Upper lobe of right lung (tissue), 1 donor: ENCODE measurements around the gene SEMA5B. TPM values are rescaled to one million over a fixed set of nuclear protein-coding genes. Genes with fewer than 3 reads are reported as not detected.

Source experiments
- ATAC-seq: fragments of 200-7000 bp; cut with Tn5 transposase; one replicate; pipeline ENCODE4 v1.9.1; 2020; ENCODE audit warnings: mild to moderate bottlenecking, moderate library complexity
- DNase-seq: peaks from one replicate; pipeline ENCODE4 v3.0.0-alpha.2; 2020
- H3K27ac ChIP-seq: fragments of 200-600 bp; one replicate; pipeline ENCODE4 v1.8.0; 2022
- H3K27me3 ChIP-seq: fragments of 200-600 bp; one replicate; pipeline ENCODE4 v1.8.0; 2022; ENCODE audit warnings: mild to moderate bottlenecking
- H3K36me3 ChIP-seq: fragments of 200-600 bp; one replicate; pipeline ENCODE4 v1.8.0; 2022
- H3K4me1 ChIP-seq: fragments of 200-600 bp; one replicate; pipeline ENCODE4 v1.8.0; 2022
- H3K4me3 ChIP-seq: fragments of 200-600 bp; one replicate; pipeline ENCODE4 v1.8.0; 2022; ENCODE audit warnings: mild to moderate bottlenecking
- H3K9me3 ChIP-seq: fragments of 200-600 bp; one replicate; pipeline ENCODE4 v1.8.0; 2022
- CTCF ChIP-seq: fragments of 200-600 bp; IDR thresholded peaks from one replicate; pipeline ENCODE4 v1.8.0; 2022; ENCODE audit warnings: antibody characterized with exemption
- intact Hi-C: fragments of 100-400 bp; cut with DNase I; formaldehyde crosslinking; loops from one replicate; pipeline ENCODE4 v1.11.0; 2022
- total RNA-seq: library from RNA; stranded (reverse); fragmentation: NEBNext Ultra II Directional; extraction: Animal tissue kit (Norgen Biotek cat#: 25700); gene quantifications from one replicate; pipeline ENCODE4 v1.2.1, GENCODE V29; 2021
- donor health status: DM: no; HTN: yes; CAD: no; lungs with severe emphysema.

Gene SEMA5B
- total RNA-seq, 1 donor from 2014 or later, result 2.3 TPM

- H3K4me1 ChIP-seq, result peaks cover 15% of the 10 kb centered on the region
- DNase-seq (no peak), ATAC-seq (no peak)
- no peaks in the 10 kb centered on the region for H3K9me3 ChIP-seq
- no peak overlapping the region for H3K4me3 ChIP-seq
- intact Hi-C loops, result no loop called here
- H3K27ac ChIP-seq, result no peak overlapping the region
- H3K27me3 ChIP-seq, result no peaks in the 10 kb centered on the region
- no peaks in the 10 kb centered on the region for H3K36me3 ChIP-seq
- no peak for TF ChIP-seq CTCF
These were observed 65.4 kb downstream of the SEMA5B start for GRCh38 chr3:122962149-122962548.

GRCh38 chr3:122961146-122961545 lies 66.4 kb downstream of the SEMA5B start:
- H3K4me1 ChIP-seq, result peaks cover 23% of the 10 kb centered on the region
- intact Hi-C loops, result no loop called here
- no peaks in the 10 kb centered on the region for H3K9me3 ChIP-seq
- no peak for TF ChIP-seq CTCF
- DNase-seq, result no peak
- no peak for ATAC-seq
- no peak overlapping the region for H3K4me3 ChIP-seq
- no peaks in the 10 kb centered on the region for H3K27me3 ChIP-seq
- no peak overlapping the region for H3K27ac ChIP-seq
- H3K36me3 ChIP-seq, result no peaks in the 10 kb centered on the region

- intact Hi-C loops, result no loop called here
- no peaks in the 10 kb centered on the region for H3K27me3 ChIP-seq
- DNase-seq (no peak), ATAC-seq (no peak)
- TF ChIP-seq CTCF, result no peak
- no peaks in the 10 kb centered on the region for H3K36me3 ChIP-seq
- no peak overlapping the region for H3K4me3 ChIP-seq
- no peaks in the 10 kb centered on the region for H3K9me3 ChIP-seq
- no peak overlapping the region for H3K27ac ChIP-seq
- peaks cover 23% of the 10 kb centered on the region for H3K4me1 ChIP-seq
These were observed 66.9 kb downstream of the SEMA5B start for GRCh38 chr3:122960652-122961051.

GRCh38 chr3:122959339-122959738 lies 68.2 kb downstream of the SEMA5B start:
- intact Hi-C loops, result no loop called here
- peaks cover 23% of the 10 kb centered on the region for H3K4me1 ChIP-seq
- no peak overlapping the region for H3K4me3 ChIP-seq
- no peaks in the 10 kb centered on the region for H3K36me3 ChIP-seq
- TF ChIP-seq CTCF, result no peak
- ATAC-seq (no peak), DNase-seq (no peak)
- no peak overlapping the region for H3K27ac ChIP-seq
- no peaks in the 10 kb centered on the region for H3K9me3 ChIP-seq
- H3K27me3 ChIP-seq, result no peaks in the 10 kb centered on the region

- peaks cover 23% of the 10 kb centered on the region for H3K4me1 ChIP-seq
- no peaks in the 10 kb centered on the region for H3K27me3 ChIP-seq
- DNase-seq (peak; percentile 70), ATAC-seq (peak; percentile 91)
- no peak for TF ChIP-seq CTCF
- peak overlapping the region; percentile 48 for H3K27ac ChIP-seq
- no peak overlapping the region for H3K4me3 ChIP-seq
- H3K9me3 ChIP-seq, result no peaks in the 10 kb centered on the region
- no peaks in the 10 kb centered on the region for H3K36me3 ChIP-seq
- intact Hi-C loops, result no loop called here
These were observed 69.6 kb downstream of the SEMA5B start for GRCh38 chr3:122957707-122958689.
